ENCODE measurements around the gene CEP350.
"Not testable (repeated sequence)": the region's sequence is repeated elsewhere in the genome, so short reads cannot be mapped to it uniquely, and the experiment has no call there.

CEP350 gene

GRCh38 chr1:179951383-179952144 is 3.0 kb upstream of the CEP350 start:
- DNase-seq: no peak

GRCh38 chr1:179952186-179952585 is 2.4 kb upstream of the CEP350 start:
- DNase-seq: no peak

- peak; percentile 79 for DNase-seq
Observed at GRCh38 chr1:179953974-179954492, 577 bp upstream of the CEP350 start.

DNA sequence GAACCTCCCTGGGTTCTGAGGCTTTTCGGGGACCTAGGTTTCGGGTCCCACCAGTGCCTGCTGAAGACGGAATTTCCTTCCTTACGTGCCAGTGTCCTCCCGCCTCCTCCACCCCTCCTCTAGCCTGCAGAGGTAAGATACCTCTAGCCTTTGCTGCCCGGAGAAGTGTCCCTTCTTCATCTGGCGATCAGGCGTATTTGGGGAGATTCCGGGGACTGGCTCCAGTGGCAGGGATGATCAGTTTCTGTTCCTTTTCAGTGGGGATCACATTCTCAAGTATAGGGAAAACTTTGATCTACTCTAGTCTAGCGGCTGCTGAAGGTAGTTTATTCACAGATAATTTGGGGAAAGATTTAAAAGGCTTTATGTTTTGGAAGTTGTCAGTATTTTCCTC is 674 bp downstream of the CEP350 start:
- DNase-seq: peak; percentile 76

- no peak for DNase-seq
Observed at GRCh38 chr1:179955731-179956130, 1.1 kb downstream of the CEP350 start.

- peak; percentile 48 for DNase-seq
Observed at GRCh38 chr1:179958359-179958758, 3.7 kb downstream of the CEP350 start.

GRCh38 chr1:179962168-179962567 is 7.6 kb downstream of the CEP350 start:
- DNase-seq: not testable (repeated sequence)

- no peak for DNase-seq
Observed at GRCh38 chr1:179966551-179966950, 11.9 kb downstream of the CEP350 start.

- DNase-seq: no peak
Observed at GRCh38 chr1:179968284-179968993, 13.8 kb downstream of the CEP350 start.

GRCh38 chr1:179968994-179969919 is 14.6 kb downstream of the CEP350 start:
- no peak for DNase-seq

GRCh38 chr1:179969962-179970361 is 15.4 kb downstream of the CEP350 start:
- no peak for DNase-seq

GRCh38 chr1:179971563-179972496 is 17.2 kb downstream of the CEP350 start:
- DNase-seq: no peak

GRCh38 chr1:179973198-179974110 is 18.8 kb downstream of the CEP350 start:
- DNase-seq: no peak

GRCh38 chr1:179976970-179977651 is 22.5 kb downstream of the CEP350 start:
- DNase-seq: peak; percentile 58

DNA sequence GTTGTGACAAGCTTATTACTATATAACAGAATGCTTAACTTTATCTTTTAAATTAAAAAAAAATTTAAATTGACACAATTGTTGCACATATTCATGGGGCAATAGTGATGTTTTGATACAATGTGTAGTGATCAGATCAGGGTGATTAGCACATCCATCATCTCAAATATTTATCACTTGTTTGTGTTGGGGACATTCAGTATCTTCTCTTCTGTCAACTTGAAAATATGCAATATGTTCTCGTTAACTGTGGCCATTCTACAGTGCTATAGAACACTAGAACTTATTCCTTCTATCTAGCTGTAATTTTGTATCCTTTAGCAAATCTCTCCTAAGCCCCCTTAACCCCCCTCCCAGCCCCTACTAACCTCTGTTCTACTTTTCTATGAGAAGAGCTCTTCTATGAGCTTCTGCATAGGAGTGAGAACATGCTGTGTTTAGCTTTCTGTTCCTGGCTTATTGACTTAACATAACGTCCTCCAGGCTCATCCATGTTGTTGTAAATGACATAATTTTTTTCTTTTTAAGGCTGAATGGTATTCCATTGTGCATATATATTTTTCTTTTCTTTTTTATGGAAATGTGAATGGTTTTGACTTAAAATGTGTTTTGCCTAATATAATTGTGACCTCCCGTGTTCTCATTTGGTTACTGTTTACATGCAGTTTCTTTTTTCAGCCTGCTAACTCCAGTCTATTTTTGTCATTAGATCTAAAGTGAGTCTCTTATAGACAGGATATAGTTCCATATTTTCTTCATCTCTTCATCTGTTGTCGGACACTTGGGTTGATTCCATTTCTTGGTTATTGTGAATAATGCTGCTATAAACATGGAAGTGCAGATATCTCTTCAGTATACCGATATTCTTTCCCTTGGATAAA is 23.8 kb downstream of the CEP350 start:
- no peak for DNase-seq

GRCh38 chr1:179984101-179984500 is 29.5 kb downstream of the CEP350 start:
- DNase-seq: no peak

DNA sequence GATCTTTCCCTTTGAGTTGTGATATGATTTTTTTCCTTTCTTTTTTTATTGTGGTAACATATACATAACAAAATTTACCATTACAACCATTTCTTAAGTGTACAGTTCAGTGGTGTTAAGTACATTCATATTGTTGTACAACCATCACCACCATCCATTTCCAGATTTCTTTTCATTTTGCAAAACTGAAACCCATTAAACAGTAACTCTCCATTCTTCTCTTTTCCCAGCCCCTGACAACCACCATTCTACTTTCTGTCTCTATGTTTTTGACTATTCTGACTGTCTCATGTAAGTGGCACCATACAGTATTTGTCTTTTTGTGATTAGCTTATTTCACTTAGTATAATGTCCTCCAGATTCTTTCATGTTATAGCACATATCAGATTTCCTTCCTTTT is 30.3 kb downstream of the CEP350 start:
- DNase-seq: no peak

GRCh38 chr1:179990847-179991246 is 36.2 kb downstream of the CEP350 start:
- no peak for DNase-seq

GRCh38 chr1:179995576-179995975 is 41.0 kb downstream of the CEP350 start:
- DNase-seq: no peak

Data from NCI-H82 (cell line).